Measurements from ENCODE around the gene GTPBP4. TPM values are rescaled to one million over a fixed set of nuclear protein-coding genes. Genes with fewer than 3 reads are reported as not detected.

Gene GTPBP4
- total and polyA plus RNA-seq, 9 of the 15 experiments (the other 6 are each of a cell fraction or from before 2014, with no cell fraction given), result 79.0 to 155 (median 128) TPM

DNA sequence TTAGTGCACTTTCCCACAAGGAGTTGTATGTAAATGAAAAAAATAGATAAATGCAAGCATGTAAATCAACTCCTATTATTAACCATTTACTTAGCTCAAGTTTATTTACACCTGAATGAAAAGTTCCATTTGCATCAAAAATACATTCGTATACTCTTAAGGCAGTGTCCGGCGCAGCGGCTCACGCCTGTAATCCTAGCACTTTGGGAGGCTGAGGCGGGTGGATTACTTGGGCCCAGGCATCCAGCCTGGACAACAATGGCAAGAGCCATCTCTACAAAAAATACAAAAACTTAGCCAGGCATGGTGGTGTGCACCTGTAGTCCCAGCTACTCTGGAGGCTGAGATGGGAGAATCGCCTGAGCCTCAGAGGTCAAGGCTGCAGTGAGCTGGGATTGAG lies 41.6 kb downstream of the GTPBP4 start:
- ATAC-seq, result no peak; the same call in 2 of the 3 replicates
- no peak for FAIRE-seq
- in situ Hi-C loops (cut with MboI), result no loop called here

More for the DNA sequence above, 41.6 kb downstream of the GTPBP4 start:
- Histone ChIP-seq H3K27me3 (ENCODE audit: control insufficient read depth in 2 of 2, insufficient read depth in 2 of 2, low read length in 2 of 2) (no peaks in the 10 kb centered on the region), H3K36me3 (ENCODE audit: control insufficient read depth, insufficient read depth, low read length) (no peaks in the 10 kb centered on the region), H3K9me3 (replicated peaks; ENCODE audit: control insufficient read depth, insufficient read depth, low read depth, low read length) (no peaks in the 10 kb centered on the region), H3K9me1 (ENCODE audit: control insufficient read depth, insufficient read depth, low read length) (no peaks in the 10 kb centered on the region), H3K27ac (ENCODE audit: extremely low read depth, low read depth, low read length) (no peak overlapping the region), H3K4me2 (ENCODE audit: insufficient read depth, low read length) (no peak overlapping the region), H3K9ac (ENCODE audit: insufficient read depth in 1 of 2, low read depth in 2 of 2, low read length in 2 of 2) (no peak overlapping the region), H3K79me2 (ENCODE audit: control insufficient read depth, insufficient read depth, low read length) (no peaks in the 10 kb centered on the region), H3K4me3 (no peak overlapping the region), H2AFZ (ENCODE audit: low read depth, low read length) (no peak overlapping the region), H4K20me1 (replicated peaks; ENCODE audit: control insufficient read depth, insufficient read depth, low read length) (no peaks in the 10 kb centered on the region), H3K4me1 (replicated peaks in 1 of 2; ENCODE audit: control insufficient read depth in 2 of 2, insufficient read depth in 2 of 2, low read length in 2 of 2) (no peaks in the 10 kb centered on the region)
- BruUV-seq (replicated peaks), result no TSS peak
- ChIA-PET CTCF (ENCODE audit: low intra/inter-chr PET ratio) (no interaction called here), POLR2A (interaction anchor here (2.3 kb wide), 1 partner anchor 10 kb away, joined by 6 read pairs; no protein-coding TSS in a partner anchor)
- intact Hi-C loops (cut with micrococcal nuclease), result no loop called here
- WGBS (ENCODE audit: insufficient coverage, low coverage, missing lambda C conversion rate), result 87% methylated on average over 7 of the region's 7 CpGs
- no peak for DNase-seq (ENCODE audit: extremely low read depth in 1 of 4, low spot score in 3 of 4)
- TF ChIP-seq POLR2G (IDR thresholded peaks at IDR 0.05; ENCODE audit: low read depth, low read length) (no peak), ZKSCAN1 (IDR thresholded peaks at IDR 0.05; ENCODE audit: low read depth, low read length) (no peak), SIN3B (IDR thresholded peaks at IDR 0.05; ENCODE audit: low read depth) (no peak), ZNF140 (CRISPR knock-in tag; IDR thresholded peaks at IDR 0.05) (no peak), MTA1 (IDR thresholded peaks at IDR 0.05; ENCODE audit: borderline replicate concordance) (no peak), ZNF639 (CRISPR knock-in tag; conservative IDR thresholded peaks at IDR 0.05 in 1 of 2, IDR thresholded peaks at IDR 0.05 in 1 of 2) (no peak), BRF2 (IDR thresholded peaks at IDR 0.05; ENCODE audit: borderline replicate concordance, insufficient read depth, insufficient read length) (no peak), ZBTB5 (IDR thresholded peaks at IDR 0.05) (no peak), ZFPM2 (CRISPR knock-in tag; IDR thresholded peaks at IDR 0.05) (no peak)
- TF ChIP-seq, protein P1, sequence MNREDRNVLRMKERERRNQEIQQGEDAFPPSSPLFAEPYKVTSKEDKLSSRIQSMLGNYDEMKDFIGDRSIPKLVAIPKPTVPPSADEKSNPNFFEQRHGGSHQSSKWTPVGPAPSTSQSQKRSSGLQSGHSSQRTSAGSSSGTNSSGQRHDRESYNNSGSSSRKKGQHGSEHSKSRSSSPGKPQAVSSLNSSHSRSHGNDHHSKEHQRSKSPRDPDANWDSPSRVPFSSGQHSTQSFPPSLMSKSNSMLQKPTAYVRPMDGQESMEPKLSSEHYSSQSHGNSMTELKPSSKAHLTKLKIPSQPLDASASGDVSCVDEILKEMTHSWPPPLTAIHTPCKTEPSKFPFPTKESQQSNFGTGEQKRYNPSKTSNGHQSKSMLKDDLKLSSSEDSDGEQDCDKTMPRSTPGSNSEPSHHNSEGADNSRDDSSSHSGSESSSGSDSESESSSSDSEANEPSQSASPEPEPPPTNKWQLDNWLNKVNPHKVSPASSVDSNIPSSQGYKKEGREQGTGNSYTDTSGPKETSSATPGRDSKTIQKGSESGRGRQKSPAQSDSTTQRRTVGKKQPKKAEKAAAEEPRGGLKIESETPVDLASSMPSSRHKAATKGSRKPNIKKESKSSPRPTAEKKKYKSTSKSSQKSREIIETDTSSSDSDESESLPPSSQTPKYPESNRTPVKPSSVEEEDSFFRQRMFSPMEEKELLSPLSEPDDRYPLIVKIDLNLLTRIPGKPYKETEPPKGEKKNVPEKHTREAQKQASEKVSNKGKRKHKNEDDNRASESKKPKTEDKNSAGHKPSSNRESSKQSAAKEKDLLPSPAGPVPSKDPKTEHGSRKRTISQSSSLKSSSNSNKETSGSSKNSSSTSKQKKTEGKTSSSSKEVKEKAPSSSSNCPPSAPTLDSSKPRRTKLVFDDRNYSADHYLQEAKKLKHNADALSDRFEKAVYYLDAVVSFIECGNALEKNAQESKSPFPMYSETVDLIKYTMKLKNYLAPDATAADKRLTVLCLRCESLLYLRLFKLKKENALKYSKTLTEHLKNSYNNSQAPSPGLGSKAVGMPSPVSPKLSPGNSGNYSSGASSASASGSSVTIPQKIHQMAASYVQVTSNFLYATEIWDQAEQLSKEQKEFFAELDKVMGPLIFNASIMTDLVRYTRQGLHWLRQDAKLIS (CRISPR knock-in tag; IDR thresholded peaks at IDR 0.05), result no peak

All from K562 (cell line).